NK-92 treated with Interleukin-12 subunit alpha and Interleukin-12 subunit beta, amount 100 ng/mL, for 24 hours (cell line): ENCODE data around the gene LRFN5.
"Not testable (repeated sequence)": the region's sequence is repeated elsewhere in the genome, so short reads cannot be mapped to it uniquely, and the experiment has no call there.

Experiments used
- DNase-seq: peaks from one replicate; lab custom pipeline; 2025; lab: John Stamatoyannopoulos, UW

LRFN5 gene

GRCh38 chr14:41899416-41899815 is 292.7 kb downstream of the LRFN5 start:
- DNase-seq: no peak

DNA sequence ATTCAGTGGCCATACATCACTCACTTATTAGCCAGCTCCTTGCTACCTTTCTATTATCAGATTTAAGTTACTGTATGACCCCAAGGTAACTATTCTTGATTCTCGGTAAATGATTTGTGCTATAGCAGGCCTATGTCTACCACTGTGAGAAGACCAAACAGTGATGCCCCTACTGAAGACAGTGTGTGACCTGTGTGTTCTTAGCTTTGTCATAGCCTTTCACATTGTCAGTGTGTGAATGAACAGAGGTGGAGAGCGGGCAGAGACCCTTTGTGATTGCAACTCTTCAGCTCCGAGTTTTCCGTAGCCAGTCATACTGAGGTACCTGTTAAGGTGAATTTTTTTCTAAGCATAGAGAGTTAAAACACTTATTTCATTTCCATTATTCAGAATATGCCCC is 294.0 kb downstream of the LRFN5 start:
- no peak for DNase-seq

DNA sequence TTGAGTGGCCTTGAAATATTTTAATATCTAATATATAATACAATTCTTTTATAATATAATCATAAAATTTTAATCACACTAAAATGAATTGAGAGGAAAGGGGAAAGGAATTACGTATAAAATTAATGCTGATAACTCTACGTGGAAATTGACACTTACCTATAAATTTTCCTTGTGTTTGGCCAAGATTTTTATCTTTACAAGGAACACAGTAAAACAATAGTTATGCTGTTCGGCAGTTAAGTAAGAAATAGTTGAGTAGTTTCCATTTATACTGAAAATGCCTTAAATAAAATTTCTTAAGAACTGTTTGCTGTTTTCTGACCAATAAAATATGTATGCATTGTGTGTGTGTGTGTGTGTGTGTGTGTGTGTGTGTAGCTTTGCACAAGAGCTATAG is 294.4 kb downstream of the LRFN5 start:
- no peak for DNase-seq

DNA sequence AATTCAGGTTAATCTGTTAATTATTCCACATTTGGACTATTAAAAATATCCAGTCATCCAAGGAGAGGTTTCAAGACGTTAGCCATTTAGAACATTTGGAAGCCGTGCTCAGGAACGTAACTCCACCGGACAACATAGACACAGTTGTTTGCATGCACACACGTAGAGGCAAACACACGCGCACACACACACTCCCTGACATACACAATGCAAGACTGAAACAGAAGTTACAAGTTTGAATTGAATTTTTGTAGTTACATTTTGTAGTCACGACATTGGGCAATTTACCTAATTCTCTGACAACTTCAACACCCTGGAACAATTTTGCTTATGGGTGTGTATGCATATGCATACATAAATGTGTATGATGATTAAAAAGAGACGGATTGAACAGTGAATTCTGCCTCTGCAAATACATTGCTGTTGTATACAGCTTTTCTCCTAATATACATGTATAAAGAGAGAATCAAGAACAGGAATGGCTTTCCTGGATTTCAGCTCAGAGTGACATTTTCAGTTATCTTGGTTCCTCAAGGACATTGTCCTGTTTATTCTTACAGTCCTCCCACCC is 298.8 kb downstream of the LRFN5 start:
- no peak for DNase-seq

DNA sequence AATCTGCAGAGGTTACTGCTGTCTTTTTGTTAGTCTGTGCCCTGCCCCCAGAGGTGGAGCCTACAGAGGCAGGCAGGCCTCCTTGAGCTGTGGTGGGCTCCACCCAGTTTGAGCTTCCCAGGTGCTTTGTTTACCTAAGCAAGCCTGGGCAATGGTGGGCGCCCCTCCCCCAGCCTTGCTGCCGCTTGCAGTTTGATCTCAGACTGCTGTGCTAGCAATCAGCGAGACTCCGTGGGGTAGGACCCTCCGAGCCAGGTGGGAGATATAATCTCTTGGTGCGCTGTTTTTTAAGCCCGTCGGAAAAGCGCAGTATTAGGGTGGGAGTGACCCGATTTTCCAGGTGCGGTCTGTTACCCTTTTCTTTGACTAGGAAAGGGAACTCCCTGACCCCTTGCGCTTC is 304.5 kb downstream of the LRFN5 start:
- not testable (repeated sequence) for DNase-seq

GRCh38 chr14:41913398-41913797 is 306.7 kb downstream of the LRFN5 start:
- no peak for DNase-seq

- no peak for DNase-seq
Observed at GRCh38 chr14:41915732-41916131, 309.1 kb downstream of the LRFN5 start.

DNA sequence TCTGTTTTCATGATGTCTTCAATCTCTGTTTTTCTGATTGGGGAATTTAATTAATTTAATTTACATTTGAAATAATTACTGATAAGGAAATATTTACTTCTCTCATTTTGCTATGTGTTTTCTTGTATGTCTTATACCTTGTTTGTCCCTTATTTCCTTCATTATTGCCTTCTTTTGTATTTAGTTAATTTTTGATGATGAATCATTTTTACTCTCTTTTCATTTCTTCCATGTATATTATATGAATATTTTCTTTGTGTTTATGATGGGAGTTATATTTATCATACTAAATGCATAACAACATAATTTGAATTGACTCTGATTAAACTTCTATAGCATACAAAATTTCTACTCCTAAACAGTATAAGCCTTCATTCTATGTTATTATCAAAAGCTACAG is 309.6 kb downstream of the LRFN5 start:
- no peak for DNase-seq

DNA sequence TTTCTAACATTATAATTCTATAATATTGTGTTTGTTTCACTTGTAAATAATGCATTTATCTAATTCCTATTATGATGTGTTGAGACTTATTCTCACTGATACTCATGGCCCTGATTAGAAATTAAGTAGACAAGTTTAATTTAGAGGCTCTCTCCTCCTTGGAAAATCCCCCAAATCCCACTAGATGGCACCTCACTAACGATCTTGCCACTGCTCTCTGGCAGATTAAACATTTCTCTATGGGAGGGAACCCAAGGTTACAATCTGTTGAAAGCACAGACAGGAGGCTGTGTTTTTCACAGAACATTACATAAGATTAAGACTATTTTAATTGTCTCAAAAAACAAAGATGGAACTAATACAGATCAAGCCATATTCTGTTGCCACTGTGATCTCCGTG is 318.7 kb downstream of the LRFN5 start:
- DNase-seq: no peak

DNA sequence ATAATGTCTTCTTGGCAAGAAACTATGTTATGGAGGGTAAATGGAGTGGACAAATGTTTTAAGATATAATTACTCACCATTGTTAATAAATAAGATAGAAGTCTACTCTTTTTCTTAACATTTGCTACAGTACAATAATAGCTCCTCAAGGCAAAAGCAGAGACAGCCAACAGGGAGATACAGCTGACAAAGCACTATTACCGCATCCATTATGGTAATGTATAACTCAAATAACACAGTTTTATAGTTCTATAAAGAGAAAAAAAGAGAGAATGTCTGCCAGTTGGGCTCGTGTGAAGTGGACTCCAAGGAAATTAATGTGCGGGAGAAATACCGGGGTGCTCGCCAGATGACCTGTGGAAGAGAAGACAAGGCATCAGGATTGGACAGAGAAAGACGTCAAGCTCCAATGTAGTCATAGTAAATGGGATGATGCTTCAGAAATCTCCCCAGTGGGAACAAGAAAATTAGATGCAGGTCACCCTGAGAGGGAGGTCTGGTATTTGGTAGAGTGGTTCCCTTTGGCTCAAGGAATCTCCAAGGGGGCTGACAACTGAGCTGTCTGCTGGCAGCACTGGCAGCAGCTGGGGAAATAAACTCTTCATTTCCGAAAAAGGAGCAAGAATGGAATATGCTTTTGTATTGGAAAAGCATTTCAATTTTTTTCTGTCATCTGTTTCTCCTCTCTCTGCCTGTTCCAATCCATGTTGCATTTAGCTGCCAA is 343.9 kb downstream of the LRFN5 start:
- DNase-seq: no peak
